Testis (tissue), 2 donors: ENCODE measurements around the gene TADA2A.

Experiments
- POLR2A ChIP-seq: fragments of 450-650 bp; IDR thresholded peaks from one replicate; pipeline ENCODE4 v1.6.1; 2017; ENCODE audit warnings: antibody characterized with exemption, mild to moderate bottlenecking, moderate library complexity
- TF ChIP-seq, protein P1 (sequence below), 3 experiments: fragments of 450-650 bp in 2 of 3; fragments of 200-600 bp in 1 of 3; sonication (generic) in 1 of 3; IDR thresholded peaks; one replicate each; pipeline ENCODE4 v1.5.1; 2016 to 2019; ENCODE audit warnings: antibody characterized with exemption in 3 of 3, mild to moderate bottlenecking in 2 of 3, moderate library complexity in 1 of 3

GRCh38 chr17:37485938-37486570 is 79.4 kb downstream of the TADA2A start:
- TF ChIP-seq, protein P1, sequence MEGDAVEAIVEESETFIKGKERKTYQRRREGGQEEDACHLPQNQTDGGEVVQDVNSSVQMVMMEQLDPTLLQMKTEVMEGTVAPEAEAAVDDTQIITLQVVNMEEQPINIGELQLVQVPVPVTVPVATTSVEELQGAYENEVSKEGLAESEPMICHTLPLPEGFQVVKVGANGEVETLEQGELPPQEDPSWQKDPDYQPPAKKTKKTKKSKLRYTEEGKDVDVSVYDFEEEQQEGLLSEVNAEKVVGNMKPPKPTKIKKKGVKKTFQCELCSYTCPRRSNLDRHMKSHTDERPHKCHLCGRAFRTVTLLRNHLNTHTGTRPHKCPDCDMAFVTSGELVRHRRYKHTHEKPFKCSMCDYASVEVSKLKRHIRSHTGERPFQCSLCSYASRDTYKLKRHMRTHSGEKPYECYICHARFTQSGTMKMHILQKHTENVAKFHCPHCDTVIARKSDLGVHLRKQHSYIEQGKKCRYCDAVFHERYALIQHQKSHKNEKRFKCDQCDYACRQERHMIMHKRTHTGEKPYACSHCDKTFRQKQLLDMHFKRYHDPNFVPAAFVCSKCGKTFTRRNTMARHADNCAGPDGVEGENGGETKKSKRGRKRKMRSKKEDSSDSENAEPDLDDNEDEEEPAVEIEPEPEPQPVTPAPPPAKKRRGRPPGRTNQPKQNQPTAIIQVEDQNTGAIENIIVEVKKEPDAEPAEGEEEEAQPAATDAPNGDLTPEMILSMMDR (IDR thresholded peaks at IDR 0.05): no peak
- no peak for TF ChIP-seq POLR2A
